Fibroblast of skin of left quadriceps (primary cell): ENCODE data around the gene STMN3.
"Not testable (repeated sequence)": the region's sequence is repeated elsewhere in the genome, so short reads cannot be mapped to it uniquely, and the experiment has no call there.

Experiments used
- DNase-seq, 2 experiments: peaks; one replicate each; pipeline ENCODE4 v3.0.0-alpha.2; 2013; ENCODE audit warnings: low read depth in 2 of 2

STMN3 gene

DNA sequence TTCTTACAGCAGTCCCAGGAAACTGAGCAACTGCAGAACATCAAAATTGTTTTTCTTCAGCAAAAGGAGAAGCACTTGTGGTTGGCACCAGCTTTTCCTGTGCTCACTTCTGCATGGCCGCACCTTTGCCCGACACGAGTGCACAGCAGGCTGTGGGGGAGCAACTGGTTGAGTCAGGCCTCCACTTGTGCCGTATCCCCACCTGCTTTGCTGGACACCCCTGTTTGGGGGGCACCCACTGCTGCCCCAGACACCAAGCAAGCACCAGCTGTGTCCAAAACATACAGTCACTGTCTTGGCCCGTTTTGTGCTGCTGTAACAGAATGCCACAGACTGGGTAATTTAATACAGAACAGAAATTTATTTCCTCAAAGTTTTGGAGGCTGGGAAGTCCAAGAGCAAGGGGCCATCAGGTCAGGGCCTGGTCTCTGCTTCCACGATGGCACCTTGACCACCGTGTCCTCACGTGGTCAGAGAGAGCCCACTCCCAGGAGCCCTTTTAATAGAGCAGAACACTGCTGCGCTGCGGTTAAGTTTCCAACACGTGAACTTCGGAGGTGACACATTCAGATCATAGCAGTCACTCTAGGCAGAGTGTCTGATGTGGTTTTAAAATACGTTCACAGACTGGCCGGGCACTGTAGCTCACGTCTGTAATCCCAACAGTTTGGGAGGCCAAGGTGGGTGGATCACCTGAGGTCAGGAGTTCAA, 17.6 kb downstream of the STMN3 start:
- no peak for DNase-seq

DNA sequence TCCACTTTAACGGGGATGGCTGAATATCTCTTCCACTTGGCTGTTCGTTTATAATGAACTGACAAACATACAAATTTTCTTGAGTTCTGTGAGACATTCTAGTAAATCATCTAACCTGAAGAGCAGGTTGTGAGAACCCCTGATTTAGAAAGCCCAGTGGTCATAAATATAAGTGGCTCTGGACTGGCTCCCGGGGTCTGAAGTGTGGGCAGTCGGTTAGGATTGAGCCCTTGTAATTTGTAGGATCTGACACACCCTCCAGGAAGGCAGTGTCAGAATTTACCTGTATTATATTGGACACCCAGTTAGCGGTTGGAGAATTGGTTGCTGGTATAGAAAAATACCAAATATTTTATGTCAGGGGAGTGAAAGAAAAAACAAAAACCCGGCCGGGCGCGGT, 19.5 kb downstream of the STMN3 start:
- DNase-seq: no peak

DNA sequence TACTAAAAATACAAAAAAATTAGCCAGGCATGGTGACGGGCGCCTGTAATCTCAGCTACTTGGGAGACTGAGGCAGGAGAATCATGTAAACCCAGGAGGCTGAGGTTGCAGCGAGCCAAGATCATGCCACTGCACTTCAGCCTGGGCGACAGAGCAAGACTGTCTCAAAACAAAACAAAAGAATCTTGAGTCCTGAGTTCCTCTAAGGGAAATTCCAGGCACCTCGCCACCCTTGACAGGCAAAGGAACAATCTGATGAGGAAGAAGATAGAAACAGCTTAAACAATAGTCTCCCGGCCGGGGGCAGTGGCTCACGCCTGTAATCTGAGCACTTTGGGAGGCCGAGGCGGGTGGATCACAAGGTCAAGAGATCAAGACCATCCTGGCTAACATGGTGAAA, 21.8 kb downstream of the STMN3 start:
- DNase-seq: not testable (repeated sequence)

DNA sequence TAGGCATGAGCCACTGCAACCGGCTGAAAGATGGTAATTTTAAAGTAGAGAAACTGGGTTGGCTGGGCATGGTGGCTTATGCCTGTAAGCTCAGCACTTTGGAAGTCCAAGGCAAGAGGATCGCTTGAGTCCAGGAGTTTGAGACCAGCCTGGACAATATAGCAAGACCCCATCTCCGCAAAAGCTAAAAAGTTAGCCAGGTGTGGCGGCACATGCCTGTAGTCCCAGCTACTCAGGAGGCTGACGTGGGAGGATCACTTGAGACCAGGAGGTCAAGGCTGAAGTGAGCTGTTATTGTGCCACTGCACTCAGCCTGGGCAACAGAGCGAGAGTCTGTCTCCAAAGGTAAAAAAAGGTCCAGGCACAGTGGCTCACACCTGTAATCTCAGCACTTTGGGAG, 22.3 kb downstream of the STMN3 start:
- not testable (repeated sequence) for DNase-seq

DNA sequence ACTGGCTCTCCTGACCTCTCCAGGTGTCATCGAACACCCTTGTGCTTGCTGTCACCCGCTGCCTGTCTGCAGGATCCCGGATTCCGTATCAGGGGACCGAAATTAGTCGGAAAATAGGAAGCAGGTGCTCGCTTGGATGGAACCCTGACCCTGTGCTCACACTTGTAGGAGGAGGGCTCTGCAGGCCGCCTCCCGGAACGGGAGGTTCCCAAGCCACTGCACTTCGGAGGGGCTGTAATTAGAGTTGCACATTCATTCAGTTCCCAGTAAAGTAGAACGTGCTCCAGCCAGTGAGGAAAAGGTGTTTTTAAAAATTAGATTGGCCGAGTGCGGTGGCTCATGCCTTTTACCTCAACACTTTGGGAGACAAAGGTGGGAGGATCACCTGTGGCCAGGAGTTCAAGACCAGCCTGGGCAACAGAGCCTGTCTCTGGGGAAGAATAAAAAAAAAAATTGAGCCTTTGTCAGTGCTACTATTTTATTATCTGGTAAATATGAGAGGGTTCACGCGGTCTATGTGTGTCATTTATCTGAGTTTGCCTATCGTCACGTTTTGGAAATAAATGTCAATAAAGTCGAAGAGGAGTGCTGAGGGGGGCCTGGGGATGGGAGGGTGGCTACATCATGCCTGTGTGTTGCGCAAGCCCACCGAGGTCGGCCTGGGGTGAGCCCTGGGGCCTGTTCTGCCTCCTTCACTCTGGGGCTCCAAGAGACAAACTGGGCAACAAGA, 24.8 kb downstream of the STMN3 start:
- DNase-seq: peak in 1 of 2 experiments; percentile 31

DNA sequence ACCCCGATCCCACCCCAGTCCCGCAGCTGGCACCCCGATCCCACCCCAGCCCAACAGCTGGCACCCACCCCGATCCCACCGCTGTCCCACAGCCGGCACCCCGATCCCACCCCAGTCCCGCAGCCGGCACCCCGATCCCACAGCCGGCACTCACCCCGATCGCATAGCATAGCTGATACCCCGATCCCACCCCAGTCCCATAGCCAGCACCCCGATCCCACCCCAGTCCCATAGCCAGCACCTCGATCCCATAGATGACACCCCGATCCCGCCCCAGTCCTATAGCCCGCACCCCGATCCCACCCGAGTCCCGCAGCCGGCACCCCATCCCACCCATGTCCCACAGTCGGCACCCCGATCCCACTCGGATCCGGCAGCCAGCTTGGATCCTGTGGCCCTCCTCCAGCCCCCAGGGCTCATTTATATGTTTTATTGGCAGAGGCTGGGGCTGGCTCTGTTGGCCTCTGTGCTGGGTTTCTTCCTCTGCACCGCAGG, 25.4 kb downstream of the STMN3 start:
- no peak for DNase-seq

DNA sequence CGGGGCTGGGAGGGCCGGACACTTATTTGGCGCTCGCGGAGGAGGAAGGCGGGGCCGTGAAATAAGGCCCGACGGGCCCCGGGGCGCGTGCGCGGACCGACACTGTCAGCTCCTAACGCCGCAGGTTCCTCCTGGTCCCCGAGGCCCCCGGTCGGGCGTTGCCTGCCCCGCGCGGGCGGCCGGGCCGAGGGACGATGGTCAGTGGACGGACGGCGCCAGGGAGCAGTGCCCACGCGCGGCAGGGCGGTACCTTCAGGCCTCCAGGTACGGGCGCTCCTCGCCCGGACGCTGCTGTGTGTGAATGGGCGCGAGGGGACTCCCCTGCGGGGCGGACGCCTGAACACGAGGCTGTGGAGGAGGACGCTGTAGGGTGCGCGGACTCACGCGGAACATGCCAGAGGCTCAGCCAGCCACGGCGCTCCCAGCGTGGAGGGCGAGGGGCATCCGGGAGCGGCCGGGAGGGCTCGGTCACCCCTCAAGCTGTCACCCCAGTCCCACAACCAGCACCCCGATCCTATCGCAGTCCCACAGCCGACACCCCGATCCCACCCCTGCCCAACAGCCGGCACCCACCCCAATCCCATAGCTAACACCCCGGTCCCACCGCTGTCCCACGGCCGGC, 26.0 kb downstream of the STMN3 start:
- DNase-seq: peak; percentile 86 to 87

DNA sequence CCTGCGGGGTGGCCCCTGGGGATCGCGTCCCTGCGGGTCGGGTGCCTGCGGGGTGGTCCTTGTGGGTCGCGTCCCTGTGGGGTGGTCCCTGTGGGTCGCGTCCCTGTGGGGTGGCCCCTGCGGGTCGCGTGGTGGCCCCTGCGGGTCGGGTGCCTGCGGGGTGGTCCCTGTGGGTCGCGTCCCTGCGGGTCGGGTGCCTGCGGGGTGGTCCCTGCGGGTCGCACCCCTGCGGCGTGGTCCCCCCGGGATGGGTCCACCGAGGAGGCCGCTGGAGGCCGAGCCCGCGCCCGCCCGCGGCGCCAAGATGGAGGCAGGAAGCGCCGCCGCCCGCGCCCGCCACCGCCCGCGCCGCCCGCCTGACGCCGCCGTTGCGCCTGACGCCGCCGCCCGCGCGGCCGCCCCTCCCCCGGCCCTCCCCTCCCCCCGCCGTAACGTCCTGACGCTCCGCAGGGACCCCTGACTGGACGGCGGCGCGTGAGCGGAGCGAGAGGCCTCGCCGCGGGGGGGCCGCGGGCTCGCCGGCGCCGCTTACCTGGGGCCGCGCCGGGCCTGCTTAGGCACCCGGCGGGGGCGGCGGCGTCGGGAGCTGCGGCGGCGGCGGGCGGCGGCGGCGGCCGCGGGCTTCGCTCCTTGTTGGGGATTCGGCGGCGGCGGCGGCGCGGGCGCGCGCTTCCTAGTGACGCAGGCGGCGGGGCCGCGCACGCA, 26.6 kb downstream of the STMN3 start, which contains the start of gene GMEB2:
Gene GMEB2 (minus strand): TSS at position 678 of the 705 bp plus-strand sequence. CDS start 7,704 bp downstream, outside the sequence.
- DNase-seq: no peak

DNA sequence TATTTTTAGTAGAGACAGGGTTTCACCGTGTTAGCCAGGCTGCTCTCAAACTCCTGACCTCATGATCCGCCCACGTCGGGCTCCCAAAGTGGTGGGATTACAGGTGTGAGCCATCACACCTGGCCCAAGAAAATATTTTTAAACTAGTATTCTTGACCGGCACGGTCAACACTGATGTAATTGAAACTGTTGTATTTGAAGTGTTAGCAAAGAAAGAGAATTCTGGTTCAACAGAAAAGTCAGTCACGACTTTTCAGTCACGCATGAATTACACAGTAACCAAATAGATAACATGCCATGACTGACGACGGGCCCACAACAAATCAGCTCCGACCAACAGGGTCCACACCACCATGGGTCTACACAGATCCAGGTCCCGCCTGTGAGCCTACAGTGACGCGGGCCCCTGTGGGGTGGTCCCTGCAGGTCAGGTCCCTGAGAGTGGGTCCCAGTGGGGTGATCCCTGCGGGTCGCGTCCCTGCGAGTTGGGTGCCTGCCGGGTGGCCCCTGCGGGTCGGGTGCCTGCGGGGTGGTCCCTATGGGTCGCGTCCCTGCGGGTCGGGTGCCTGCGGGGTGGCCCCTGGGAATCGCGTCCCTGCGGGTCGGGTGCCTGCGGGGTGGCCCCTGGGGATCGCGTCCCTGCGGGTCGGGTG, 27.3 kb downstream of the STMN3 start:
- DNase-seq: no peak

DNA sequence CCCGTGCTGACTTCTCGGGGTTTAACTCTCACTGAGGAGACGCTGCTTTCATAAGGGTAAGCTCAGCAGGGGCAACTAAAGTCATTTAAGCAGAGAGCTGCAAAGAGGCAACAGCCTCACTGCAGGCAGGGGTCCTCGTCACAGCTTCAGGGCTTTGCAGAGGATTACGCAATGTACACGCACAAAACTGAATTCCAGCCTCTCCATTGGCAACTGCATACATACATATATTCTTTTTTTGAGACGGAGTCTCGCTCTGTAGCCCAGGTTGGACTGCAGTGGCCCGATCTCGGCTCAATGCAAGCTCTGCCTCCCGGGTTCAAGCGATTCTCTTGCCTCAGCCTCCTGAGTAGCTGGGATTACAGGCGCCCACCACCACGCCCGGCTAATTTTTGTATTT, 28.7 kb downstream of the STMN3 start:
- DNase-seq: peak in 1 of 2 experiments; percentile 22

DNA sequence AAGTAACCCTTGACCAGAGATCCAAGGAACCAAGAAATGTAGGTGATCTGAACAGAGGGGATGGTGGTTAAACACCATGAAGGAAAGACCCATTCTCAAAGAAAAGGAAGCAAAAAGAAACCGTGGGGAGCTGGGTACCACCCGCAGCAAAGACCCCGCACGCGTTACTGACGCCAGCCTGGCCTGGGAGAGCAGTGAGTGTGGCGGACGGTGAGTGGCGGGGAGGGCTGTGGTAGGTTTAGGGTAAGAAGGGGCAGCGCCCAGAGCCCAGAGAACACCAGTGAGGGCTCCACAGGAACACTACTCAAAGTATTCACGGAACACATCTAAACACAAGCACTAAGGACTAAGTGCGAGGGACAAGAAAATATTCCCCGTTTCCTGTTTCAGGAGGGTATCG, 30.5 kb downstream of the STMN3 start:
- DNase-seq: no peak

DNA sequence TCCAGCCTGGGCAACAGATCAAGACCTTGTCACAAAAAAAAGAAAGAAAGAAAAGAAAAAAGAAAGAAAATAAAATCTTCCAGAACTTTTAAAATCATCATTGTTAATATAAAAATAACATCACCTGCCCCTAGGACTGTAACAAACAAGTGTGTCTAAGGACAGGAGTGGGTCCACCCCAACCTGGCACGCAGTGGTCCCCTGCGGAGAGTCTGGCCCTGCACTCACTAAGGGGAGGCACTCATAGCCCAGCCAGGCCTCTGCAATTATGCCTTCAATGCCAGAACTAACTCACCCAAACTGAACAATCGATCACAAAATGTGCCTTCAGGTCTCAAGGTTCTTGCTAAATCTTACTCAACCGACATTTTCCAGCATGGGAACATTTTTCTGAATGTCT, 31.1 kb downstream of the STMN3 start:
- no peak for DNase-seq

DNA sequence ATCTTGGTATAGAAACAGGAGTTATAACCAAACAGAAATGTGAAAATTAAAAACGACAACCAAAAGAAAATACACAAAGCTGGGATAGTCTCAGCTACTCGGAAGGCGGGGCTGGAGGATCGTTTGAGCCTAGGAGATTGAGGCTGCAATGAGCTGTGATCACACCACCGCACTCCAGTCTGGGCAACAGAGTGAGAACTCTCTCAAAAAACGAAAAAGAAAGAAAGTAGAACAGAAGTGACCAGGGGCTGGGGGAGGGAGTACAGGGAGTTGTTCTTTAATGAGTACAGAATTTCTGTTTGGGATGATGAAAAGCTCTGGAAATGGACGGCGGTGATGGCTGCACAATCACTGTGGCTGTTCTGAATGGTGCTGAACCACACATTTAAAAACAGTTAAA, 32.2 kb downstream of the STMN3 start:
- DNase-seq: no peak

DNA sequence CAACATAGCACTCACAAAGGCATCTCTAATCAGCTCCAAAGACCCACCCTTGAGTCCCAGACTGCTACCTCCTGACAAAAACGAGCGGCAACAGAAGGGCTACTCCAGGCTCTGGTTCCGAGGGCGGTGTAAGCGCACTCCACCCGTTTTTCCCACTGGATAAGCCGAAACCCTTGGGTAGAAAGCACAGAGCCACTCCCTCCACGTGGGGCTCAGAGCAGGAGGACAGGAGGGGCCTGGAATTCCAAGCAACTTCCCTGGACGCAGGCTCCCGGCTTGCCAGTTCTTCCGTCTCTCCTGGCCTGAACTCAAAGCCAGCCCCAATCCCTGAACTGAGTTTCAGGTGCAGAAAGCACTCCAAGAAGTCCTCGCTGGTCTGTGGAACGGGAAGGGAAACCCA, 33.7 kb downstream of the STMN3 start:
- no peak for DNase-seq

DNA sequence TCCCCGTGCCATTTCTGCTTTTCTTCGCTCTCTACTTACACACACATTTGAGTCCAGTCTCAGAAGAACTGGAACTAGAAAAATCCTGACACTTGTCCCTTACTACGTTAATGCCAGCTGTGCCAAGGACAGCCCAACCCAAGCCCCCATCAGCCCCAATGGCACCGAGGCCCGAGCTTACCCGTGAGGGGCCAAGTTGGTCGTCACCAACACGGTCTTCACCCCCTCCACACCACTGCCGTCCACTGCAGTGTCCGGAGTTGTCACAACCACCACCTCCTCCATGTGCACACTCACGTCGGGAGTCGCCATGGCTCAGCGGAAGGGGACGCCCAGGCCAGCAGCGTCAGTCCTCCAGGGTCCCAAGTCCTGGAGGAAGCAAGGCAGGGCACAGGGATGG, 34.1 kb downstream of the STMN3 start:
- DNase-seq: no peak

DNA sequence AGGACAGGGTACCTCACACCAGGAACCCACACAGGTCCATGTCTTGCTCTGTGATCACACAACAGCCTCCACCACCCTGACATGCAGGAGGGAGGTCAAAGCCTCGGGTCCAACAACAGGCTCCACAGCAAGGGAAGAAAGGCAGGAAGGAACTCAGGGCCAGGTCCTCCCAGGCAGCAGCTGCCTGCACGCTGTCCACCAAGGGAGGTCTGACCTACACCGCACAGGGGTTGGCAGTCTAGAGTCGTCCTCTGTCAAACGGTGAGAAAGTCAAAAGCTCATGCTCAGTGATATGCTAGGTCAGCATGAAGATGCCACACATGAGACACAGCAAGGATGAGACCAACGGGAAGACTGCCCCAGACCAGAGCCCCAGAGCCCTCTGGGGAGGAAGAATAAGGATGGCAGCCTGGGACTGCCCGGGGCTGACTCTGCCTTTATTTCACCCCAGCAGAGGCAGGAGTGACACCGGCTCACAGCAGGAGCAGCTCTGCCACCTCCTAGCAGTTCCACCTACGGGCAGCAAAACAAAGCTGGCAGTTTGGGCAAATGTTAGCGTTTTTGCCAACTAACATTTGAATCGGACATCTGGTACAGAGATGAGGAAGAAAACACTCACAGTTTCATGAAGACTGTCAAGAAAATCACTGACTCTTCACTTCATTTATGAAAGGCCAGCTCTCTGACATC, 34.8 kb downstream of the STMN3 start:
- DNase-seq: no peak

DNA sequence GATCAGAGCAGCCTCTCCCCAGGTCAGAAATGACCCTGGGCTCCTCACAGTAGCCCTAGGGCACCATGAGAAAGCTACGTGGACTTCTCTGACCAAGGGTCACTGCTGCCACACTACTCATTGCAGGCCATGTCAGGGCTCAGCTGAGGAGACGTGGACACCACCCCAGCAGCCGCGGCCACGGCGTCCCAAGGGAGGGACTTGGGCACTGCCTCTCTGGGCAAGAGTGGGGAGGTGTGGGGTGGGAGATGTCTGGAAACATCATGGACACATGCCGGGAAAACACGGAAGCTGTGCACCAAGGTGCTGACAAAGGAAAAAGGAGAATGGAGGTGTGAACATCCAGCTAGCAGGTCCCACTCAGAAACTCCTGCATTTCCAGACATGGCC, 35.4 kb downstream of the STMN3 start:
- no peak for DNase-seq

DNA sequence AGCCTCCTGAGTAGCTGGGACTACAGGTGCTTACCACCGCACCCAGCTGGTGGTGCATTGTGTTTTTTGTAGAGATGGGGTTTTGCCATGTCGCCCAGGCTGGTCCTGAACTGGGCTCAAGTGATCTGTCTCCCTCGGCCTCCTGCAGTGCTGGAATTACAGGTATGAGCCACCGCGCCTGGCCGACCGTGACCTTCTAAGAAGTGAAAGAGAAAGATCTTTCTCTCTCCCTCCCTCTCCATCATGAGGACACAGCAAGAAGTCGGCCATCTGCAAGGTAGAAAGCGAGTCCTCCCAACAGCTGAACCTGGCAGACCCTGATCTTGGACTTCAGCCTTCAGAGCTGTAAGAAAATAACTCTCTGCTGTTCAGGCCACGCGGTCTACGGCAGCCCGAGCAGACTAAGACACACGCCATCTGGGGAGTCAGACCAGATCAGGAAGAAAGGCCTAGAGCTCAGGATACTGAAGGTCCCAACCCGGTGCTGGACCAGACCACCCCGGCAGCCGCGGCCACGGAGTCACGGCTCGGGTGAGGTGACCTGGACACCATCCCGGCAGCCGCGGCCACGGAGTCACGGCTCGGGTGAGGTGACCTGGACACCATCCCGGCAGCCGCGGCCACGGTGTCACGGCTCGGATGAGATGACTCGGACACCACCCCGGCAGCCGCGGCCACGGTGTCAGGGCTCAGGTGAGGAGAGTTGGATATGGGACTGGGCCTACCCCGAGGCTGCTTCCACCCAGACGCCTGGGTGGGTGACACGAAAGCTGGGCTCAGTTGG, 35.9 kb downstream of the STMN3 start:
- DNase-seq: no peak

DNA sequence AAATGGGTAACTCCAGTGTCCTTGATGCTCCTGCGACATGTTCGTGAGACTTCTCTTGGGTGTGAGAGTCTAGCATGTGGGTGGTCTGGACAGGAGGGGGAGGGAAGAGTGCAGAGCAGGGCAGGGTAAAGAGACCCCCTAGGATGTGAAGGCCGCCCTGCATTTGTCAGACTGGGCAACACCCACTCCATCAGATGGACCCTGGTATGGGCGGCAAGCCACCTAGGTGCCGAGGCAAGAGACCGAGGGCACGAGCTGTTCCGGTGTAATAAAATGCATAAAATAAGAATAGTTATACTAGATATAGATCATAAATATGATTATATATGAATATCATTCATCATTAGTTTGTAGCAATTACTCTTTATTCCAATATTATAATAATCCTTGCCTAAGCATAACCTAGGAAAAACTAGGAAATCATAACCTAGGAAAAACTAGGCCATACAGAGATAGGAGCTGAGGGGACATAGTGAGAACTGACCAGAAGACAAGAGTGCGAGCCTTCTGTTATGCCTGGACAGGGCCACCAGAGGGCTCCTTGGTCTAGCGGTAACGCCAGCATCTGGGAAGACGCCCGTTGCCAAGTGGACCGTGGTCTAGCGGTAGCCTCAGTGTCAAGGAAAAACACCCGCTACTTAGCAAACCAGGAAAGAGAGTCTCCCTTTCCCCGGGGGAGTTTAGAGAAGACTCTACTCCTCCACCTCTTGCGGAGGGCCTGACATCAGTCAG, 39.2 kb downstream of the STMN3 start:
- DNase-seq: not testable (repeated sequence)
